ENCODE measurements around the gene PLVAP.

GRCh38 chr19:17352608-17353280 lies 24.4 kb downstream of the PLVAP start:
- no peak for TF ChIP-seq POLR2A (IDR thresholded peaks at IDR 0.05)
- TF ChIP-seq, protein P1, sequence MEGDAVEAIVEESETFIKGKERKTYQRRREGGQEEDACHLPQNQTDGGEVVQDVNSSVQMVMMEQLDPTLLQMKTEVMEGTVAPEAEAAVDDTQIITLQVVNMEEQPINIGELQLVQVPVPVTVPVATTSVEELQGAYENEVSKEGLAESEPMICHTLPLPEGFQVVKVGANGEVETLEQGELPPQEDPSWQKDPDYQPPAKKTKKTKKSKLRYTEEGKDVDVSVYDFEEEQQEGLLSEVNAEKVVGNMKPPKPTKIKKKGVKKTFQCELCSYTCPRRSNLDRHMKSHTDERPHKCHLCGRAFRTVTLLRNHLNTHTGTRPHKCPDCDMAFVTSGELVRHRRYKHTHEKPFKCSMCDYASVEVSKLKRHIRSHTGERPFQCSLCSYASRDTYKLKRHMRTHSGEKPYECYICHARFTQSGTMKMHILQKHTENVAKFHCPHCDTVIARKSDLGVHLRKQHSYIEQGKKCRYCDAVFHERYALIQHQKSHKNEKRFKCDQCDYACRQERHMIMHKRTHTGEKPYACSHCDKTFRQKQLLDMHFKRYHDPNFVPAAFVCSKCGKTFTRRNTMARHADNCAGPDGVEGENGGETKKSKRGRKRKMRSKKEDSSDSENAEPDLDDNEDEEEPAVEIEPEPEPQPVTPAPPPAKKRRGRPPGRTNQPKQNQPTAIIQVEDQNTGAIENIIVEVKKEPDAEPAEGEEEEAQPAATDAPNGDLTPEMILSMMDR (IDR thresholded peaks at IDR 0.05): no peak

All from Peyer's patch (tissue), 4 donors.